Adrenal gland (tissue), 12 donors: ENCODE measurements around the gene MBNL1. TPM values are rescaled to one million over a fixed set of nuclear protein-coding genes. Genes with fewer than 3 reads are reported as not detected.

Source experiments
- DNase-seq, 7 donors: peaks; one replicate each; pipeline ENCODE4 v3.0.0-alpha.2; 2019 to 2020
- H3K27ac ChIP-seq, 5 donors: fragments of 200-600 bp; sonication (generic) in 4 of 5; 1 replicate in 3 of 5; 2 replicates in 2 of 5; pipeline versions ENCODE4 v1.5.1 to v1.8.0; 2016 to 2020; ENCODE audit warnings: mild to moderate bottlenecking in 1 of 5
- H3K27me3 ChIP-seq: fragments of 200-600 bp; 2 replicates; pipeline ENCODE4 v1.8.0; 2021
- H3K36me3 ChIP-seq, 2 donors: fragments of 200-600 bp; replicated peaks in 1 of 2; 1 replicate in 1 of 2; 2 replicates in 1 of 2; pipeline versions ENCODE4 v1.5.1 to v1.8.0; 2018 to 2022
- H3K4me1 ChIP-seq, 2 donors: fragments of 200-600 bp; replicated peaks in 1 of 2; 1 replicate in 1 of 2; 2 replicates in 1 of 2; pipeline versions ENCODE4 v1.5.1 to v1.8.0; 2018 to 2021
- H3K4me3 ChIP-seq, 4 donors: fragments of 200-600 bp; sonication (generic) in 3 of 4; one replicate each; pipeline ENCODE4 v1.5.1; 2016 to 2018
- H3K9me3 ChIP-seq, 3 donors: fragments of 200-600 bp; sonication (generic) in 1 of 3; replicated peaks in 1 of 3; 1 replicate in 2 of 3; 2 replicates in 1 of 3; pipeline versions ENCODE4 v1.5.1 to v1.8.0; 2016 to 2021
- POLR2A ChIP-seq, 2 donors: fragments of 450-650 bp; IDR thresholded peaks; one replicate each; pipeline ENCODE4 v1.6.1; 2017; ENCODE audit warnings: antibody characterized with exemption in 2 of 2, mild to moderate bottlenecking in 2 of 2, moderate library complexity in 1 of 2
- WGBS, 4 donors: extraction: QIAGEN DNeasy Blood & Tissue Kit in 2 of 4; methylation state at CpG; one replicate each; pipeline versions ENCODE4 v1.1.5 to v1.1.7; 2013 to 2017; 5-methylcytosine and 5-hydroxymethylcytosine counted together
- intact Hi-C, 2 donors: fragments of 100-400 bp; cut with DNase I; formaldehyde crosslinking; loops; one replicate each; pipeline versions ENCODE4 v1.14.1 to v1.15.0; 2022 to 2023
- polyA plus RNA-seq, 3 donors: library from polyadenylated mRNA; stranded (reverse); fragments of 200-250 nt in 2 of 3; fragments of 350-450 nt in 1 of 3; fragmentation: Illumina TruSeq in 1 of 3; extraction: RNeasy Lipid Tissue Mini Kit (QIAGEN cat#74804) in 1 of 3; gene quantifications; one replicate each; pipeline ENCODE4 v1.2.3, GENCODE V29; 2013 to 2014
- total RNA-seq, 9 donors: library from RNA; depleted of rRNA in 4 of 9; stranded (reverse); fragments of >200 nt in 4 of 9; fragments of 120-200 nt in 1 of 9; fragmentation: NEBNext Ultra II Directional in 1 of 9; extraction: Animal tissue kit (Norgen Biotek cat#: 25700) in 1 of 9; gene quantifications; one replicate each; pipeline versions ENCODE4 v1.1.0 to v1.2.4, GENCODE V29; 2013 to 2023
- TF ChIP-seq, protein P1 (sequence below), 6 experiments: fragments of 450-650 bp in 4 of 6; fragments of 200-600 bp in 2 of 6; sonication (generic) in 1 of 6; IDR thresholded peaks; 1 replicate in 5 of 6; 2 replicates in 1 of 6; pipeline versions ENCODE4 v1.5.1 to v1.8.0; 2016 to 2021; ENCODE audit warnings: antibody characterized with exemption in 6 of 6, mild to moderate bottlenecking in 2 of 6, moderate library complexity in 1 of 6
- donor health status: healthy with polysubstance abuse.
- donor health status: Bipolar disorder and iron deficiency.
- donor health status: DM: yes; HTN: yes; CAD: no.
- donor health status: DM: no; HTN: no; CAD: no.
- donor health status: DM: no; HTN: no; CAD: no.
- donor health status: DM: yes; HTN: yes; CAD: no.

MBNL1 gene
- total and polyA plus RNA-seq, 12 donors, result 30.6 to 252 (median 122) TPM

DNA sequence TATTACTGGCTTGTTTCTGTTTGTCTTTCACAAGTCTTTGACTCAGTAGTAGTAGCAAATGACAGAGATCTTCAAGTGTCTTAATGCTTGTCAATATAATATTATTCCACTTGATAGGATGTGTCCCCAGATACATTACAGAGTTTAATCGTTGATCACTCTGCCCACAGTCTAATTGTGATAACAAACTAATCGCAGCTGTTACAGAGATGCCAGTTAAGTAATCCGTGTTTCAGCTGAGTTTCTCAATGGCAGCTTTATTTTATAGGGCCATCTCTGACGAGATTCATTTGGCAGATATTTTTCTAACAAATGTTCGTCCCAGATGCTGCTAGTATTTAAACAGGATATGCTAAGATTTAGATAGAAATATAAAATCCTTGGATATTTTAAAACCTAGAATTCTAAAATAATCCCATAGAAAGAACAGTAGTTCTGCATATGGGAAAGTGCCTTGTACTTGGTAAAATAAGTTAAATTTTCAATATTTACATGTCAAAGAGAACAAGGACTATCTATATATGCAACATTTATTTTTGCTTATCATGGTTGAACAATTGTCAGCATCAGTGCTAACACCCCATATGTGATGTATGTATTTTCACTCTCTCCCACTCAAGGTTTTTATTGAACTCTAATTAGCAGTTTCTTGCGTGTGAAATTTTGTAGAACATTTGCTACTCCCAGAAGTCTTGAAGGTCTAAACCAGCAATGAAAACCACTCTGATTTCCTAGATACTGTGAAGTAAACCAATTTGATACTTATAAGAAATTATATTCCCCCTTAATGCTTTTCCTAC is 185.5 kb downstream of the MBNL1 start:
- Histone ChIP-seq H3K9me3 (peaks cover 0 to 4% (median 0%) of the 10 kb centered on the region in 3 donors), H3K4me3 (no peak overlapping the region), H3K4me1 (no peaks in the 10 kb centered on the region), H3K36me3 (peaks cover 0 to 3% of the 10 kb centered on the region in 2 donors), H3K27me3 (no peaks in the 10 kb centered on the region), H3K27ac (no peak overlapping the region)
- DNase-seq, result no peak
- intact Hi-C loops, result no loop called here
- WGBS, 4 donors, result 73 to 84% (median 79%) methylated on average over 6 of the region's 6 CpGs
- TF ChIP-seq, protein P1, sequence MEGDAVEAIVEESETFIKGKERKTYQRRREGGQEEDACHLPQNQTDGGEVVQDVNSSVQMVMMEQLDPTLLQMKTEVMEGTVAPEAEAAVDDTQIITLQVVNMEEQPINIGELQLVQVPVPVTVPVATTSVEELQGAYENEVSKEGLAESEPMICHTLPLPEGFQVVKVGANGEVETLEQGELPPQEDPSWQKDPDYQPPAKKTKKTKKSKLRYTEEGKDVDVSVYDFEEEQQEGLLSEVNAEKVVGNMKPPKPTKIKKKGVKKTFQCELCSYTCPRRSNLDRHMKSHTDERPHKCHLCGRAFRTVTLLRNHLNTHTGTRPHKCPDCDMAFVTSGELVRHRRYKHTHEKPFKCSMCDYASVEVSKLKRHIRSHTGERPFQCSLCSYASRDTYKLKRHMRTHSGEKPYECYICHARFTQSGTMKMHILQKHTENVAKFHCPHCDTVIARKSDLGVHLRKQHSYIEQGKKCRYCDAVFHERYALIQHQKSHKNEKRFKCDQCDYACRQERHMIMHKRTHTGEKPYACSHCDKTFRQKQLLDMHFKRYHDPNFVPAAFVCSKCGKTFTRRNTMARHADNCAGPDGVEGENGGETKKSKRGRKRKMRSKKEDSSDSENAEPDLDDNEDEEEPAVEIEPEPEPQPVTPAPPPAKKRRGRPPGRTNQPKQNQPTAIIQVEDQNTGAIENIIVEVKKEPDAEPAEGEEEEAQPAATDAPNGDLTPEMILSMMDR (IDR thresholded peaks at IDR 0.05), result no peak
- TF ChIP-seq POLR2A (IDR thresholded peaks at IDR 0.05), result no peak

DNA sequence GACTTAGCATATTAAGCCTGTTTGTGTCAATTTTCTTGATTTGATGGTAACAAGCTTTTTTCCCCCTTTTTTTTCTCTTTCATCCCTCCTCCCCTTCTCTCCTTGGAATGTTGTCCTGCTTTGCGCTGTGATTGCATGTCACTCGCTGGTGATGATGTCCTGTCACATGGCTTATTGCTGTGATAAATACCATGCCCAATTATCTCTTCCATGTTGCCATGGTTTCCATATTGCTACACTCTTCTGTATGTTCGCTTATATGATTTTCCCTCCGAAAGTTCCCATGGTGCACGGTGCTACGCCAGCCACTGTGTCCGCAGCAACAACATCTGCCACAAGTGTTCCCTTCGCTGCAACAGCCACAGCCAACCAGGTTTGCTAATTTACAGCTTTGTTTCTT is 187.3 kb downstream of the MBNL1 start:
- H3K27ac ChIP-seq, result no peak overlapping the region
- H3K36me3 ChIP-seq, result peaks cover 0 to 3% of the 10 kb centered on the region in 2 donors
- TF ChIP-seq, protein P1 (IDR thresholded peaks at IDR 0.05), result no peak
- no peak for TF ChIP-seq POLR2A (IDR thresholded peaks at IDR 0.05)
- H3K4me1 ChIP-seq, result peaks cover 0 to 4% of the 10 kb centered on the region in 2 donors
- no peaks in the 10 kb centered on the region for H3K27me3 ChIP-seq
- DNase-seq, result no peak
- H3K9me3 ChIP-seq, result peaks cover 0 to 4% (median 0%) of the 10 kb centered on the region in 3 donors
- intact Hi-C loops, result no loop called here
- 98% methylated on average over 8 of the region's 8 CpGs for WGBS, 4 donors
- H3K4me3 ChIP-seq, result no peak overlapping the region

DNA sequence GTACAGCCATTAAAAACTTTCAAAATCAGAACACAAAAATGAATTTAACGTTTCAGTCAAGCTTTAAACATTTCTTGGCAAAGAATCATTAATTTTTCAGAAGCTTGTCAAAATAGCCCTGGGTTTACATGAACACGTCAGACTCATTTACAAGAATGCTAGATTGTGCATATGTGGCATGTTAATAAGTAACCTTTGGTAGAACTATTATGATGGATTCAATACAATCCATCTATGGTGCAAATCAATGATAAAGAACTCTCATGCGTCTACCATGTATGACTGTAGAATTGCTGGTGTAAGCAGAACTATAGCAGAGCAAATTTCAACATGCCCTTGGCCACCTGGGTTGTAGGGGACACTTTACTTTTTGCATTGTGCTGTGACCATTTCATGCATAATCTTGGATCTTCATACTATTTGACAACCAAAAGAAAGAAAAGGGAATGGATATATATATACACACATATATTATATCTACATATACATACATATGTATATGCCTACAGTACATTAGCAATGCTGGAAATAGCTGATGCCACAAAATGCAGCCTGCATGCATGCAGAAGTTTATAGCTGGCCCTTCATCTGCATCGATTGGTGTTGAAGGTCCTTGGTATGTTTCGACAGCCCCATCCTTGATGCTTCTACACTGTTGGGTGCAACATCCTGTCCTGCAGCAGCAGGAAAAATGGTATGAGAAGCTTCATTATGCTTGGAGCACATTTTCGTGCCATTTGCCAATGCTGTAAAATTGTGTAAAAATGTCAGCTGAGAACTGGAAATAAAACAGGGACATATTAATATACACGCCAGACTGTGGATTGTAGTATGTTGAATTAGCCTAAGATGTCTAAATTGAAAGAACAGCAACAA is 189.0 kb downstream of the MBNL1 start:
- Histone ChIP-seq H3K27ac (no peak overlapping the region), H3K36me3 (peaks cover 0 to 10% of the 10 kb centered on the region in 2 donors), H3K4me1 (peaks cover 6 to 14% of the 10 kb centered on the region in 2 donors), H3K9me3 (peaks cover 0 to 4% (median 0%) of the 10 kb centered on the region in 3 donors), H3K4me3 (no peak overlapping the region), H3K27me3 (no peaks in the 10 kb centered on the region)
- TF ChIP-seq, protein P1 (IDR thresholded peaks at IDR 0.05), result no peak
- TF ChIP-seq POLR2A (IDR thresholded peaks at IDR 0.05), result no peak
- DNase-seq, result no peak
- intact Hi-C loops, result no loop called here
- WGBS, 4 donors, result 85 to 93% (median 86%) methylated on average over 7 of the region's 7 CpGs
